GM10266 (cell line): ENCODE data around the gene LEF1.

ENCODE experiments used
- DNase-seq: peaks from one replicate; pipeline ENCODE4 v3.0.0; 2012; ENCODE audit errors: extremely low spot score
- CTCF ChIP-seq: IDR thresholded peaks from 2 replicates; pipeline ENCODE4 v1.5.1; 2012; ENCODE audit warnings: mild to moderate bottlenecking, low read depth; ENCODE audit not compliant: control insufficient read depth, insufficient read depth; ENCODE audit errors: missing control alignments

LEF1 gene

GRCh38 chr4:108048997-108049396, 119.7 kb downstream of the LEF1 start:
- no peak for DNase-seq
- TF ChIP-seq CTCF = no peak

- TF ChIP-seq CTCF = no peak
- DNase-seq = no peak
Measured at GRCh38 chr4:108048157-108048556, 120.6 kb downstream of the LEF1 start.

GRCh38 chr4:108047199-108047598, 121.5 kb downstream of the LEF1 start:
- TF ChIP-seq CTCF = no peak
- no peak for DNase-seq

- TF ChIP-seq CTCF = no peak
- no peak for DNase-seq
Measured at GRCh38 chr4:108045687-108046024, 123.1 kb downstream of the LEF1 start.

GRCh38 chr4:108044951-108045686, 123.6 kb downstream of the LEF1 start:
- TF ChIP-seq CTCF = no peak
- no peak for DNase-seq

- TF ChIP-seq CTCF = no peak
- no peak for DNase-seq
Measured at GRCh38 chr4:108043526-108043925, 125.2 kb downstream of the LEF1 start.

GRCh38 chr4:108042927-108043326, 125.8 kb downstream of the LEF1 start:
- DNase-seq = no peak
- peak; percentile 44 for TF ChIP-seq CTCF
